Keratinocyte (primary cell): ENCODE measurements around the gene MTHFR. TPM values are rescaled to one million over a fixed set of nuclear protein-coding genes. Genes with fewer than 3 reads are reported as not detected.

ENCODE experiments used
- DNase-seq: peaks from one replicate; pipeline ENCODE4 v3.0.0-alpha.2; 2011; ENCODE audit warnings: low read depth, missing footprints, low spot score
- FAIRE-seq: peaks from 2 replicates; lab custom pipeline; 2011; peaks lifted over from hg19 to GRCh38; lab: Jason Lieb, UNC
- H2AFZ ChIP-seq: 2 replicates; pipeline ENCODE4 v1.6.0; 2012; ENCODE audit warnings: low read length, control low read depth, inconsistent platforms; ENCODE audit not compliant: control insufficient read depth
- H3K27ac ChIP-seq: 2 replicates; pipeline ENCODE4 v1.5.1; 2011; ENCODE audit warnings: low read length; ENCODE audit not compliant: control insufficient read depth, insufficient read depth
- H3K27me3 ChIP-seq: 3 replicates; pipeline ENCODE4 v1.6.0; 2011; ENCODE audit warnings: low read length; ENCODE audit not compliant: control insufficient read depth, insufficient read depth; ENCODE audit errors: extremely low read depth
- H3K36me3 ChIP-seq, 2 experiments: 2 replicates in 1 of 2; 3 replicates in 1 of 2; pipeline ENCODE4 v1.5.1; 2011; ENCODE audit warnings: low read length in 2 of 2, mild to moderate bottlenecking in 1 of 2; ENCODE audit not compliant: control insufficient read depth in 2 of 2, insufficient read depth in 2 of 2; ENCODE audit errors: extremely low read depth in 1 of 2
- H3K4me1 ChIP-seq: 3 replicates; pipeline ENCODE4 v1.5.1; 2011; ENCODE audit warnings: low read length; ENCODE audit not compliant: control insufficient read depth, insufficient read depth; ENCODE audit errors: extremely low read depth
- H3K4me2 ChIP-seq: 3 replicates; pipeline ENCODE4 v1.6.0; 2011; ENCODE audit warnings: low read depth, low read length; ENCODE audit not compliant: control insufficient read depth, insufficient read depth; ENCODE audit errors: extremely low read depth
- H3K4me3 ChIP-seq, 3 experiments: fragments of 200-600 bp in 1 of 3; sonication (generic) in 1 of 3; 2 replicates in 2 of 3; 3 replicates in 1 of 3; pipeline ENCODE4 v1.5.1; 2011 to 2016; ENCODE audit warnings: low read length in 3 of 3, mild to moderate bottlenecking in 3 of 3, control low read depth in 2 of 3, inconsistent platforms in 1 of 3, low read depth in 1 of 3, mixed read lengths in 1 of 3, mixed run types in 1 of 3, moderate library complexity in 1 of 3; ENCODE audit not compliant: control insufficient read depth in 2 of 3, insufficient read depth in 2 of 3; ENCODE audit errors: extremely low read depth in 1 of 3
- H3K79me2 ChIP-seq: 2 replicates; pipeline ENCODE4 v1.6.0; 2012; ENCODE audit warnings: low read length; ENCODE audit not compliant: control insufficient read depth, insufficient read depth
- H3K9ac ChIP-seq: 3 replicates; pipeline ENCODE4 v1.6.0; 2011; ENCODE audit warnings: low read length; ENCODE audit not compliant: control insufficient read depth, insufficient read depth; ENCODE audit errors: extremely low read depth
- H3K9me1 ChIP-seq: 3 replicates; pipeline ENCODE4 v1.6.0; 2011; ENCODE audit warnings: low read length; ENCODE audit not compliant: control insufficient read depth, insufficient read depth; ENCODE audit errors: extremely low read depth
- H3K9me3 ChIP-seq: 2 replicates; pipeline ENCODE4 v1.5.1; 2012; ENCODE audit warnings: low read depth, low read length; ENCODE audit not compliant: control insufficient read depth
- H4K20me1 ChIP-seq: 3 replicates; pipeline ENCODE4 v1.6.0; 2011; ENCODE audit warnings: low read length; ENCODE audit not compliant: control insufficient read depth, insufficient read depth; ENCODE audit errors: extremely low read depth
- CTCF ChIP-seq, 3 experiments: IDR thresholded peaks in 1 of 3; conservative IDR thresholded peaks in 1 of 3; optimal IDR thresholded peaks in 1 of 3; 2 replicates in 2 of 3; 3 replicates in 1 of 3; pipeline versions ENCODE3 to v1.5.1; 2011; ENCODE audit warnings: low read length in 3 of 3, mild to moderate bottlenecking in 3 of 3, moderate library complexity in 2 of 3, control low read depth in 1 of 3, inconsistent platforms in 1 of 3; ENCODE audit not compliant: insufficient read depth in 2 of 3; ENCODE audit errors: extremely low read depth in 1 of 3
- EZH2 ChIP-seq: IDR thresholded peaks from one replicate; pipeline ENCODE4 v1.6.1; 2012; ENCODE audit warnings: inconsistent platforms, mild to moderate bottlenecking, low read length, moderate library complexity
- dilution Hi-C: fragments of 300-500 bp; cut with MboI; formaldehyde crosslinking; loops from one replicate; pipeline ENCODE4 v1.7.0; 2020; ENCODE audit warnings: low sequenced_read_pairs; ENCODE audit not compliant: extremely low pct_ligation_motif_present
- polyA plus RNA-seq, 5 experiments: library from polyadenylated mRNA; depleted of rRNA in 3 of 5; stranded (reverse) in 3 of 5; stranded (forward) in 1 of 5; unstranded in 1 of 5; fragments of >200 nt; gene quantifications; 1 replicate in 1 of 5; 2 replicates in 3 of 5; 3 replicates in 1 of 5; pipeline versions ENCODE4 v1.2.1 to v1.2.3, GENCODE V29; 2011 to 2012; ENCODE audit warnings: missing spikeins in 2 of 5, low read depth in 1 of 5, low replicate concordance in 1 of 5

The MTHFR gene
- polyA plus RNA-seq, 1 donor (not counting 4 experiments of a cell fraction or from before 2014, with no cell fraction given) = 5.2 TPM

GRCh38 chr1:11764519-11764918, 41.2 kb downstream of the MTHFR start:
- Histone ChIP-seq H3K27me3 (peaks cover 14% of the 10 kb centered on the region), H3K9ac (no peak overlapping the region), H3K4me2 (no peak overlapping the region), H3K27ac (no peak overlapping the region), H3K36me3 (no peaks in the 10 kb centered on the region), H3K4me1 (no peaks in the 10 kb centered on the region), H3K79me2 (no peaks in the 10 kb centered on the region), H3K9me1 (no peaks in the 10 kb centered on the region), H3K9me3 (no peaks in the 10 kb centered on the region), H2AFZ (no peak overlapping the region), H4K20me1 (no peaks in the 10 kb centered on the region), H3K4me3 (no peak overlapping the region)
- no peak for DNase-seq
- dilution Hi-C loops = no loop called here
- TF ChIP-seq EZH2 = no peak
- TF ChIP-seq CTCF (optimal IDR thresholded peaks at IDR 0.05 in 1 of 3, IDR thresholded peaks at IDR 0.05 in 1 of 3, conservative IDR thresholded peaks at IDR 0.05 in 1 of 3; ENCODE audit: extremely low read depth in 1 of 3, insufficient read depth in 2 of 3, low read length in 3 of 3) = no peak
- no peak for FAIRE-seq

- no peak overlapping the region for H3K27ac ChIP-seq
- FAIRE-seq (no peak), DNase-seq (no peak)
- H3K4me2 ChIP-seq = no peak overlapping the region
- H4K20me1 ChIP-seq = no peaks in the 10 kb centered on the region
- H3K27me3 ChIP-seq = peaks cover 14% of the 10 kb centered on the region
- H2AFZ ChIP-seq = no peak overlapping the region
- dilution Hi-C loops = no loop called here
- H3K36me3 ChIP-seq = no peaks in the 10 kb centered on the region
- H3K4me1 ChIP-seq = no peaks in the 10 kb centered on the region
- no peak overlapping the region for H3K4me3 ChIP-seq
- H3K9me3 ChIP-seq = no peaks in the 10 kb centered on the region
- no peak overlapping the region for H3K9ac ChIP-seq
- no peaks in the 10 kb centered on the region for H3K79me2 ChIP-seq
- TF ChIP-seq EZH2 (no peak), CTCF (optimal IDR thresholded peaks at IDR 0.05 in 1 of 3, IDR thresholded peaks at IDR 0.05 in 1 of 3, conservative IDR thresholded peaks at IDR 0.05 in 1 of 3; ENCODE audit: extremely low read depth in 1 of 3, insufficient read depth in 2 of 3, low read length in 3 of 3) (no peak)
- no peaks in the 10 kb centered on the region for H3K9me1 ChIP-seq
Observed at GRCh38 chr1:11764115-11764514, 41.6 kb downstream of the MTHFR start.
